A204.1 (cell line): ENCODE data around the gene CCNF.
"Not testable (repeated sequence)": the region's sequence is repeated elsewhere in the genome, so short reads cannot be mapped to it uniquely, and the experiment has no call there.

Experiments
- FAIRE-seq: peaks from 2 replicates; lab custom pipeline; 2012; peaks lifted over from hg19 to GRCh38; lab: Jason Lieb, UNC

Gene CCNF

GRCh38 chr16:2429034-2429770, at the start of gene CCNF:
TSS of gene CCNF (plus strand) at chr16:2429447. CDS start at chr16:2429482, 35 bp downstream.
- no peak for FAIRE-seq

GRCh38 chr16:2383501-2383900, 45.7 kb upstream of the CCNF start:
- FAIRE-seq, result no peak

- FAIRE-seq, result no peak
These were observed 44.8 kb upstream of the CCNF start for GRCh38 chr16:2384426-2384825.

- no peak for FAIRE-seq
These were observed 43.9 kb upstream of the CCNF start for GRCh38 chr16:2385190-2385836.

- not testable (repeated sequence) for FAIRE-seq
These were observed 43.3 kb upstream of the CCNF start for GRCh38 chr16:2385982-2386381.

- no peak for FAIRE-seq
These were observed 42.3 kb upstream of the CCNF start for GRCh38 chr16:2386990-2387389.

- FAIRE-seq, result no peak
These were observed 40.9 kb upstream of the CCNF start for GRCh38 chr16:2388139-2388874.

- FAIRE-seq, result no peak
These were observed 40.3 kb upstream of the CCNF start for GRCh38 chr16:2388875-2389433.

- FAIRE-seq, result no peak
These were observed 37.2 kb upstream of the CCNF start for GRCh38 chr16:2392025-2392424.

- FAIRE-seq, result no peak
These were observed 30.7 kb upstream of the CCNF start for GRCh38 chr16:2398520-2398919.

GRCh38 chr16:2404099-2404498, 25.1 kb upstream of the CCNF start:
- FAIRE-seq, result no peak

- FAIRE-seq, result no peak
These were observed 14.2 kb upstream of the CCNF start for GRCh38 chr16:2415085-2415484.

- no peak for FAIRE-seq
These were observed 9.2 kb upstream of the CCNF start for GRCh38 chr16:2420035-2420434.

- FAIRE-seq, result no peak
These were observed 7.0 kb upstream of the CCNF start for GRCh38 chr16:2422123-2422867.

- FAIRE-seq, result no peak
These were observed 4.9 kb upstream of the CCNF start for GRCh38 chr16:2424061-2425007.

- no peak for FAIRE-seq
These were observed 4.2 kb upstream of the CCNF start for GRCh38 chr16:2425008-2425518.

GRCh38 chr16:2425825-2426430, 3.3 kb upstream of the CCNF start:
- FAIRE-seq, result no peak

- FAIRE-seq, result no peak
These were observed 2.3 kb upstream of the CCNF start for GRCh38 chr16:2426941-2427361.

GRCh38 chr16:2427526-2427925, 1.7 kb upstream of the CCNF start:
- no peak for FAIRE-seq

- no peak for FAIRE-seq
These were observed 1.0 kb upstream of the CCNF start for GRCh38 chr16:2428051-2428783.
